Stimulated activated CD4-positive, alpha-beta T cell treated with anti-CD3 and anti-CD28 coated beads, Interleukin-1b, Interleukin-23, amount 100 ng/mL, for 1 hour (primary cell): ENCODE results near the gene GDPD1.
"Not testable (repeated sequence)": the region's sequence is repeated elsewhere in the genome, so short reads cannot be mapped to it uniquely, and the experiment has no call there.

Experiments
- DNase-seq, 2 donors: peaks; one replicate each; pipeline ENCODE4 v3.0.0-alpha.2; 2020; ENCODE audit warnings: low read depth in 2 of 2

Gene GDPD1

GRCh38 chr17:59220328-59221158 is at the start of gene GDPD1:
GDPD1 (plus strand) TSS chr17:59220511; CDS start chr17:59220610, 99 bp downstream.
- DNase-seq: peak; percentile 94 to 97

DNA sequence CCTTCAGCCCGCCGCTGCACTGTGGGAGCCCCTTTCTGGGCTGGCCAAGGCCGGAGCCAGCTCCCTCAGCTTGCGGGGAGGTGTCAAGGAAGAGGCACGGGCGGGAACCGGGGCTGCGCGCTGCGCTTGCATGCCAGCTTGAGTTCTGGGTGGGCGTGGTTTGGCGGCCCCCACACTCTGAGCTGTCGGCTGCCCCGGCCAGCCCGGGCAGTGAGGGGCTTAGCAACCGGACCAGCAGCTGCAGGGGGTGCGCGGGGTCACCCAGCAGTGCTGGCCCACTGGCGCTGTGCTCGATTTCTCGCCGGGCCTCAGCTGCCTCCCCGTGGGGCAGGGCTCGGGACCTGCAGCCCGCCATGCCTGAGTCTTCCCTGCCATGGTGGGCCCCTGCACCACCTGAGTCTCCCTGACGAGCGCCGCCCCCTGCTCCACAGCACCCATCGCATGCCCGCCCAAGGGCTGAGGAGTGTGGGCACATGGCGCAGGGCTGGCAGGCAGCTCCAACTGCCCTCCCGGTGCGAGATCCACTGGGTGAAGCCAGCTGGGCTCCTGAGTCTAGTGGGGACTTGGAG is 47.8 kb upstream of the GDPD1 start:
- no peak for DNase-seq

DNA sequence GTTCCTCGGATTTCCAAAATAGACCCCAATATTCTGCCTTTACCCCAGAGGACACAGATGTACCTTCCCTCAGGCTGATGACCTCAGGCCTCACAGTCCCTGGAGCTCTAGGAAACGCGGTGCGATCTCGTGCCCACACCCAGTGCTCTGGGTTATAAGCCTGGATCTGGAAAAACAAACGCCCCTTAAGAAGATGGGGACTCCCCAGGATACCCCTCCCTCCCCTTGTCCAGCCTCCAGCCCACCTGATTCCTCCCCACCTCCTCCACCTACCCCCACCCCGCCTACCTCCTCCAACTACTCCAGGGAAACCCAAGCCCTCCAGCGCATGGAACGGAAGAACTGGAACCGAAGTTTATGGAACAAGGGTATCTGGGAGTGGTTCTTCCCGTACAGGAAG is 45.6 kb upstream of the GDPD1 start:
- no peak for DNase-seq

DNA sequence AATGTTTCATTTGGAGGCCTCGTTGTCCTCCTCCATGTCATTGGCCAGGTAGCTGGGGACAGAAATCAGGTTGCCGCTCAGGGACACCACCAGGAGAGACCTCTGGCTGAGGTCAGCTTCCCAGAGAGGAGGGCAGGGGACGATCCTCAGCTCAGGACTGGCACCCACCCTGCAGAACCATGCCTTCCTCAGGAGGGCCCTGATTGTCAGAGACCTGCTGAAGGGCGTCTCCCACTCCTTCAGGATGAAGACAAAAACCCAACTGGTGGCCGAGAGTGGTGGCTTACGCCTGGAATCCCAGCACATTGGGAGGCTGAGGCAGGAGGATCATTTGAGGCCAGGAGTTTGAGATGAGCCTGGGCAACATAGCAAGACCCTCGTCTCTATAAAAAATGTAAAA is 45.2 kb upstream of the GDPD1 start:
- DNase-seq: no peak

GRCh38 chr17:59178266-59178985 is 41.9 kb upstream of the GDPD1 start:
- DNase-seq: no peak

DNA sequence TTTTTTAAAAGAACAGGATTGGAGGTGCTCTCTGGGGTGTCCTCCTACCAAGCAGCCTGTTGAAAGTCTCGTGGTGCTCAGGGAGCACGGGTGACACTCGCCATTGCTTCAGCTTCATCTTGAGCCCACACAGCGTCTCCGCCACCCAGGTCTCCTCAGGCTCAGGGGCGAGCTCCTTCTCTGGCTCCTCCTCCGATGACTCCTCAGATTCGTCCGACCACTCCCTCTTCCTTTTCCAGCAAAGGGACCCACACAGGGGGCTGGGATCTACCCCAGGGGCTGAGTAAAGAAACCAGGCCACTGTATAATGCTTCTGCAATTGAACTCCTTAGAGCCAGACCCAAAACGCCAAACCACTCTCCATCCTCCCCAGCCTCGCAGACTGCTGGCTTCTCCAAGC is 40.7 kb upstream of the GDPD1 start:
- DNase-seq: not testable (repeated sequence)

GRCh38 chr17:59180626-59181025 is 39.7 kb upstream of the GDPD1 start:
- DNase-seq: no peak

- DNase-seq: no peak
Measured at GRCh38 chr17:59181481-59181880, 38.8 kb upstream of the GDPD1 start.

DNA sequence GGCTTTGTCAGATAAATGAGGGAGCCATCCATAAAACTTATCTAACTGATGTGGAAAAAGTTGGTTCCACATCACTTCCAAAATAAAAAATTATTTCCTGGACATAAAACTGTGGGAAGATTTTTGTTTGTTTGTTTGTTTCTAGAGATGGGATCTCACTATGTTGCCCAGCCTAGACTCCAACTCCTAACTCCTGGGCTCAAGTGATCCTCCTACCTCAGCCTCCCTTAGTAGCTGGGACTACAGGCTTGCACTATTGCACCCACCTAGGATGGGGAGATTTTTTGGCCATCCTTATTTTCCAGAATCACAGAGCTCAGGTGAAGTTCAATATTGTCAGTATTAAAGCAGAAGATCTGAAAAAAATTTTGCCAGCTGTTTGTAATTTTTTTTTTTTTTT is 34.3 kb upstream of the GDPD1 start:
- DNase-seq: no peak

DNA sequence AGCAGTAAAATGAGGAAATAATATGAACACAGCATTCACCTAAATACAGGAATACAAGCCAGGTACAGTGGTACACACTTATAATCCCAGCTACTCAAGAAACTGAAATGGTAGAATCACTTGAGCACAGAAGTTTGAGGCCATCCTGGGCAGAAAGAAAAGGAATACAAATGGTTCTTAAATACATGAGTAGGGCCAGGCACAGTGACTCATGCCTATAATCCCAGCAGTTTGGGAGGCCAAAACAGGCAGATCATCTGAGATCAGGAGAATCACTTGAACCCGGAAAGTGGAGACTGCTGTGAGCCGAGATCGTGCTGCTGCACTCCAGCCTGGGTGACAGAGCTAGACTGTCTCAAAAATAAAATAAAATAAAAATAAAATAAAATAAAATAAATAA is 33.5 kb upstream of the GDPD1 start:
- DNase-seq: no peak

DNA sequence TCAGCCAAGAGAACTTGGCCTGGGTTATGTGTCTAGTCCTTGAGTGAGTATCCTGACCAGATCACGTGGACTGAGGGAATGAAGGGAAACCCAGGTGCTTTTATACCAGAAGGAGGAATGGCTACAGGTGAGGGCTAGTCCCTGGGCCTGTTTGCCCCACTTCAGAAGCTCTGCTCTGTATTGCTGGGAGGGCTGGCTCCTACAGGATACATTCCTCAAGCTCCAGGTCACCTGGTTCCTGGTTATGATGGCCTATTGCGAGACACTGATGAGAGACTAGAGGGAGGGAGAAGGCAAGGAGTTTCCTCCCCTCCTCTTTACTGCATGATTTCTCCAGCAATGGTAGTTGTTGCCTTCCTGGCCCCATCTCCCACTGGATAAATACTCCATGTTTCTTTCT is 29.5 kb upstream of the GDPD1 start:
- no peak for DNase-seq

DNA sequence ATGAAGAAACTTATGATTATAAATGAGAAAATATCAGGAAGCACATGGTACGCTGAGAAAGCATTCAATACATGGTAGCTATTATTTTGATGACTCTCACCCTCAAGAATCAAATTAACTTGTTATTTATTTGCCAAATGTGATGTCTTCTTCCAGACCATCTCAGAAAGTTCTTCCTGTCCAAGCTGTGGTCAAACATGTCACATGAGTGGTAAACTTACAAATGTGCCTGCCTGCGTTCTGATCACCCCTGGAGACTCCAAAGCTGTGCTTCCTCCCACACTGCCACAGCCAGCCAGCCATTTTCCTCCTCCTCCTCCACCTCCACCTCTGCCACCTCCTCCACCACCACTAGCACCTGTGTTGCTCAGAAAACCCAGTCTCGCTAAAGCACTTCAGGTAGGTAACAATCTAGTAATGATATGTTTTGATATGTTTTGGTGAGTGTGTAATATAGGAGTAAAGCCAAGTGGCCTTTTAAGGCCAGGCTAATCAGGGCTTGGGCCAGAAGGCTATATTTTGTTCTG is 26.9 kb upstream of the GDPD1 start:
- DNase-seq: no peak

DNA sequence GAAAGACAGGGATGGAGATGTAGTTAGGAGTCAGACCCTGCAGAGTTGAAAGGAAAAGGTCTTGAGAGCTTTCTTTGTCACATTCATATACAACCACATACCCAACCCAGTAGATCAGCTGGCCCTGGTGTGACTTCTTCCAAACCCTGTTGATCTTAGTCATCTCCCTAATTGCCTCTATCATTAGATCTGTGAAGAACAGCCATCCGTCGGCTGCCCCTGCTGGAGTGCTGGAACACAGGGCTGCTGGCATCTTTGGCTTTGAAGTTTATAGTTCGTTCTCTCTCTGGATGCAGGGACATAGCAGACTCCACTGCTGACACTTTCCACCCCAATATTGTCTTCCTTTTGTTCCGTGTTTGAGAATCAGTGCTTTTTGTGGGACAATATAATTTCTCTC is 20.9 kb upstream of the GDPD1 start:
- DNase-seq: no peak

- DNase-seq: no peak
Measured at GRCh38 chr17:59202320-59202719, 18.0 kb upstream of the GDPD1 start.

DNA sequence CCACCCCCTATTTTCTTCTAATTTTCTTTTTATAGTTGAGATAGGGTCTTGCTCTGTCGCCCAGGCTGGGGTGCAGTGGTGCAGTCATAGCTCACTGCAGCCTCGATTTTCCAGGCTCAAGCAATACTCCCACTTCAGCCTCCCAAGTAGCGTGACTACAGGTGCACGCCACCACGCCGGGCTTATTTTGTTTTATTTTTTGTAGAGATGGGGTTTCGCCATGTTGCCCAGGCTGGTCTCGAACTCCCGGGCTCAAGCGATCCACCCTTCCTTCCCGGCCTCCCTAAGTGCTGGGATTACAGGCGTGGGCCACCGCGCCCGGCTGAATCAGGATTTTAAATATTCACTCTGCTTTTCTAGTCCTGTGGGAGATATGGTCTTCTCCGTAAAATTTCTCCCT is 941 bp upstream of the GDPD1 start:
- DNase-seq: no peak

GRCh38 chr17:59219992-59220327 is 351 bp upstream of the GDPD1 start:
- no peak for DNase-seq

DNA sequence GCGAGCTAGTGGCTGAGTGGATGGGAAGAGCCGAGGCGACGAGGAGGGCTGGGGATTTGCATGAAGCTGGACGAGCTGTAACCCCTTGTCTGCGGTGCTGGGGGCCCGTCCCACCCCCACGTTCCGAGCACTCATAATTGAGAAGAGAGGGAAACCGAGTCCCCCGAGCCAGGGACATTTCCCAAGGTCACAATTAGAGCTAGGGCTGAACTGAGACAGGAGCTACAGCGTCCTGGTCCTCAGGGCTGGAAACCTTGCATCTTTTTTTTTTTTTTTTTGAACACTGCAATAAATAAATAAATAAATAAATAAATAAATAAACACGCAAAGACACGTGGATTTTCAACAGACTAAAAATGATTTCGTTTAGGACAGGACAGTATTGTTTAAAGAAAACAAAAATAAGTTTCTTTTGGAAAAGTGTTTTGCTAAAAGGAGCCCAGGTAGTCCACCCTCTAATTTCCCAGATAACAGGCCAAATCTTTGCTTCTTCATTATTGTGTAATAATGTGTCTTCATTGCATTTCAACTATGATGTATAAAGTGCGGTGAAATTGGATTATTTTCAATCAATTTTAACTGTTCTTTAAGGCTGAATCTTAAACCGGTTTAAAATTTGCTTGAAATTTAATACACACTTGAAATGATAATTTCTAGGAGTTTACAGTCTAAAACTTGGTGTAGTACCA is 992 bp downstream of the GDPD1 start:
- DNase-seq: no peak

GRCh38 chr17:59223813-59224212 is 3.5 kb downstream of the GDPD1 start:
- no peak for DNase-seq

GRCh38 chr17:59228588-59228987 is 8.3 kb downstream of the GDPD1 start:
- not testable (repeated sequence) for DNase-seq

DNA sequence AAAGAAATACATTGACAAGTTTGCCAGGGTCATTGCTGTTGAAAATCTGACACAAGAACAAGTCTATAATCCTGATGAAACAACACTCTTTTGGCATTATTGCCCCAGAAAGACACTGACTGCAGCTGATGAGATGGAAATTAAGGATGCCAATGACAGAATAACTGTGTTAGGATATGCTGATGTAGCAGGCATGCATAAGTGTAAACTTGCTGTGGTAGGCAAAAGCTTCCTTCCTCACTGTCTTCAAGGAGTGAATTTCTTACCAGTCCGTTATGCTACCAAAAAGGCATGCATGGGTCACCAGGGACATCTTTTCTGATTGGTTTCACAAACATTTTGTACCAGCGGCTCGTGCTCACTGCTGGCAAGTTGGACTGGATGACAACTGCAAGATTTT is 10.5 kb downstream of the GDPD1 start:
- DNase-seq: no peak

DNA sequence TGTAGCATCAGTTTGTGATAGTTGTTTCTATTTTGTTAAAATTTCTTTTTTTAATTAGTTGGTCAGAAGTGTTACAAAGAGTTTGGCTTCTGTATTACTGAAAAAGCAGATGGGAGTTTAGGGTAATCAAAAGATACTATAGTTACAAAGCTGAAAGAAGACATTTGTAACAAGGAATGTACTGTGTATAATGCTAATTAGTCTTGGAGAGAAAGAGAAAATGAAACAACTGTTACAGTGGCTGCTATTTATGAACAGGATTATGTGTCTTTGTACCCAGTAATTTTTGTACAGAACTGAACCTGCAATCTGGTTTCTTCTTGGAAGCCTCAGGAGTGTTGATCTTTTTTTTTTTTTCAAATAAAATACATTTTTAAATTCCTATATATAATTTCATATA is 14.3 kb downstream of the GDPD1 start:
- DNase-seq: no peak

- DNase-seq: no peak
Measured at GRCh38 chr17:59238906-59239305, 18.6 kb downstream of the GDPD1 start.
